Skeletal muscle tissue (tissue), 4 donors: ENCODE measurements around the gene KCNK2. TPM values are rescaled to one million over a fixed set of nuclear protein-coding genes. Genes with fewer than 3 reads are reported as not detected.

Source experiments
- H3K27ac ChIP-seq: one replicate; pipeline ENCODE4 v1.7.0; 2013; ENCODE audit warnings: mild to moderate bottlenecking, low read depth, low read length, inconsistent platforms
- H3K27me3 ChIP-seq, 3 donors: one replicate each; pipeline ENCODE4 v1.7.0; 2013; ENCODE audit warnings: low read length in 3 of 3; ENCODE audit not compliant: control insufficient read depth in 3 of 3, insufficient read depth in 3 of 3
- H3K36me3 ChIP-seq, 3 donors: one replicate each; pipeline ENCODE4 v1.7.0; 2013; ENCODE audit warnings: low read length in 3 of 3; ENCODE audit not compliant: control insufficient read depth in 3 of 3, insufficient read depth in 3 of 3
- H3K4me1 ChIP-seq, 3 donors: one replicate each; pipeline ENCODE4 v1.7.0; 2013; ENCODE audit warnings: low read length in 3 of 3, mild to moderate bottlenecking in 3 of 3; ENCODE audit not compliant: control insufficient read depth in 3 of 3, insufficient read depth in 3 of 3
- H3K4me3 ChIP-seq, 3 donors: one replicate each; pipeline ENCODE4 v1.7.0; 2013; ENCODE audit warnings: low read length in 3 of 3
- H3K9ac ChIP-seq, 3 donors: one replicate each; pipeline ENCODE4 v1.7.0; 2013; ENCODE audit warnings: low read length in 3 of 3, mild to moderate bottlenecking in 3 of 3, moderate library complexity in 2 of 3, low read depth in 1 of 3
- H3K9me3 ChIP-seq, 3 donors: one replicate each; pipeline ENCODE4 v1.7.0; 2013; ENCODE audit warnings: low read length in 3 of 3; ENCODE audit not compliant: control insufficient read depth in 3 of 3
- total RNA-seq: library from RNA; depleted of rRNA; stranded (reverse); fragments of >200 nt; gene quantifications from one replicate; pipeline ENCODE4 v1.2.3, GENCODE V29; 2014
- donor health status: Osteomylitis.

Gene KCNK2
- total RNA-seq, 1 donor from 2014 or later, result 2.6 TPM

DNA sequence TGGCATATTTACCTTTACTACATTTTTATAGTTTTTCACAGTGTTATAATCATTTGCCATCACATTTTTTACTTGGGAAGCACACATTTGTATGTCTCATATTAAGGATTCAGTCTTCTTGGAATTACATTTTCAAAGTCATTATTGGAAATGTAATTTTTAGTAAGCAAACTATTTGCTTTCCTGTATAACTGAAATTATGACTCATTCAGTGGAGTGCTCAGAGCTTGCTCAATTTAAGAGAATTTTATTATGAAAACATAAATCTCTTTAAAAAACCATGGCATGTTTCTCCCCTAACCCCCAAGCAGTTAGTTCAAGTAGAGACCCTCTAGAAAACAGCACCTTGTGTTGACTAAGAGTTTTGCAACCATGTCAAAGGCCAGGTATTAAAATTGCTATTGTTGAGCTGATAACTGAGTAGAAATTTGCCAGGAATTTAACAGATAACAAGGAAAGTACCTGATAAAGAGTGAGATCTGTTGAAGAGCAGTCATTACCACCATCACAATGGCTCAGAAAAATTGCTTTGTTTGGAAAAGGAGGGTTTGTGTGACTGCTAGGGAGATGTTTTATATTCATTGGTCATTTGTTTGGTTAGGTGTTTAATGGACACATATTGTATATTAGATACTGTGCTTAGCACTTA, 105.9 kb downstream of the KCNK2 start:
- H3K27me3 ChIP-seq, result no peaks in the 10 kb centered on the region
- no peak overlapping the region for H3K27ac ChIP-seq
- H3K36me3 ChIP-seq, result no peaks in the 10 kb centered on the region
- H3K9me3 ChIP-seq, result no peaks in the 10 kb centered on the region
- no peaks in the 10 kb centered on the region for H3K4me1 ChIP-seq
- H3K4me3 ChIP-seq, result no peak overlapping the region
- H3K9ac ChIP-seq, result no peak overlapping the region

DNA sequence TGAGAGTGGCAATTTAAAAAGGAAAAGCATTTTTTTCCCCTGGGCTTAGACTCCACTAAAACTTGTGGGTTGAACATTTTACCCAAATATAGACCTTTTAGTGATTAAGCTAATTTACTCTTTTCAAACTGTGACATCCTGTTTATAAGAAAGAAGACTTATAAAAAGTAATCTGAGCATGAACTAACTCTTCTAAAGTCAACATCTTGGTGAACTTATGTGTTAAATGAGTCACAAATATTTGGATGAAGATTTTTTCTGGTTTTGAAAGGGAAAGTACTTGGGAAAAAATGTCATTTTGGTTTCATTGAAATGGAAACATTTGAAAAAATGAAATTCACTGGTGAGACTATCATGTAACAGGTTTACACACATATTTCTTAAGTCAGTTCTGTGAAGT, 109.8 kb downstream of the KCNK2 start:
- H3K27ac ChIP-seq, result no peak overlapping the region
- H3K4me1 ChIP-seq, result no peaks in the 10 kb centered on the region
- H3K4me3 ChIP-seq, result no peak overlapping the region
- H3K9me3 ChIP-seq, result no peaks in the 10 kb centered on the region
- H3K27me3 ChIP-seq, result no peaks in the 10 kb centered on the region
- H3K36me3 ChIP-seq, result no peaks in the 10 kb centered on the region
- H3K9ac ChIP-seq, result no peak overlapping the region

DNA sequence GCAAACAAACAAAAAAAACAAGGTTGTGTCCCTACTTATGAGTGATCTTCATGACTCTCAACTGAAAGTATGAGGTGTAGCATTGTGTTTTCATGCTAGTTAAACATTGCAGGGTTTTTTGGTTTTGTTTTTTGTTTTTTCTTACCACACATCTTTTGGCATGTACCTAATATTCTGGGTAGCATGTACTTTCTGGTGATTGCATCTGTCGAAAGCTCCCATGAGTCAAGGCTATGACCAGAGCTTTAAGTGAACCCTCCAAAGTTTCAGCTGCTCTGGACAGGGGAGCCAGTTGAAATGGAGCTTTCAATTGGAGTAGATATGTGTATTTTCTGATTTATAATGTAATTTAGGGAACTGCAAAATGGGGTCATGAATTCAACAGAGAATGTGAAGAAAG, 115.5 kb downstream of the KCNK2 start:
- H3K9me3 ChIP-seq, result no peaks in the 10 kb centered on the region
- no peaks in the 10 kb centered on the region for H3K36me3 ChIP-seq
- no peak overlapping the region for H3K9ac ChIP-seq
- no peak overlapping the region for H3K27ac ChIP-seq
- no peaks in the 10 kb centered on the region for H3K4me1 ChIP-seq
- no peak overlapping the region for H3K4me3 ChIP-seq
- no peaks in the 10 kb centered on the region for H3K27me3 ChIP-seq

DNA sequence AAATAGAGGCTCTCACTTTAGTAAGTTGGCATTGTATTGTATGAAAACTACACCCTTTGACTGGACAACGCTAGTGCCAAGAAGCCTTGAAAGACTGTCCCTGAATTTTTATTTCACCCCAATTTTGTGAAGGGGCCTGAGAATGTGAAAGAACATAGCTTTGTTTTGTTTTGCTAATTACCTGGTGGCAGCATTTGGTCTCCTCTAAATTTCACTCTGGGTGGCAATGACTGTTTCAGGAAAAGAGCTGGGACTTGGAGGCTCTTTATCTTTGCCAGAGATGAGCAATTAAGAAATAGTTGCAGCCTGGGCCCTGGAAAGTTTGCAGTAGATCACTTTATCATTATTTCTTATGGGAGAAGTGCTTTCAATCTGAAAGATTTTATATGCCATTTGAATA, 117.6 kb downstream of the KCNK2 start:
- no peak overlapping the region for H3K9ac ChIP-seq
- no peak overlapping the region for H3K27ac ChIP-seq
- no peaks in the 10 kb centered on the region for H3K36me3 ChIP-seq
- H3K4me3 ChIP-seq, result no peak overlapping the region
- no peaks in the 10 kb centered on the region for H3K9me3 ChIP-seq
- H3K27me3 ChIP-seq, result no peaks in the 10 kb centered on the region
- no peaks in the 10 kb centered on the region for H3K4me1 ChIP-seq

DNA sequence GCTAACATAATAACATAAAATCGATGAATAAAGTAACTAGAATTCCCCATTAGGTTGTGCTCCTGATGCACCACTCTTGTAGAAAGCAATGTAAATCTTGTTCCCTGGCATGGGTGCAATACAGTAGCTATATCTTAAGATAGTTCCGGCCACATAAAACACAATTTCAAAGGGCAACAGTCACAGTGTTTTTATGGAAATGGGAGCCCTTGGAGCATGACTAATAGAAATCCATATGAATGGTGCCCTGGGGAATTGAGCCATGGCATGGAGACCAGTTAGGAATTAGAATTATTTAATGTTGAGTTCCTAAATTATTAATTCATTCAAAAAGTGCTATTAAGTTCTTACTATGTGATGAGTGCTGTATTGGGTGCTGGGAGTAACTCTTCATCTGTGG, 118.7 kb downstream of the KCNK2 start:
- Histone ChIP-seq H3K27me3 (no peaks in the 10 kb centered on the region), H3K4me1 (no peaks in the 10 kb centered on the region), H3K9ac (no peak overlapping the region), H3K36me3 (no peaks in the 10 kb centered on the region), H3K4me3 (no peak overlapping the region), H3K9me3 (no peaks in the 10 kb centered on the region), H3K27ac (no peak overlapping the region)

DNA sequence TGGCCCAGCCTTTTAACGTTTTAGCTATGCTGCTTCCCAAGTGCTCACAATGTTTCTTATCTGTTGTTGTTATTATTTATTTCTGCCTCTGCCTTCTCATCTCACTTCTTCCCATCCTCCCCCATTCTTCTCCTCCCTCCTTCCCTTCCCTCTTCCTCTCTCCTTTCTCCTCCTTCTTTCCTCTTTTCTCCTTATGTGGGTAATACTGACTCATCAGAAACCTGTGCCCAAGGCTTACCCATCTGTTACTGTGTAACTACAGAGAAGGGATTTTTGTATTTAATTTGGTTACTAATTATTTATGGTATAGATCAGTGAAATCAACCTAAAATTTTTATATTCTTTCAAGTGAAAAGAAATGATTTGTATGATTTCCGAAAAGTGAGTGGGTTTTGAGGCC, 120.3 kb downstream of the KCNK2 start:
- H3K27me3 ChIP-seq, result no peaks in the 10 kb centered on the region
- H3K4me1 ChIP-seq, result no peaks in the 10 kb centered on the region
- no peak overlapping the region for H3K27ac ChIP-seq
- H3K9ac ChIP-seq, result no peak overlapping the region
- H3K9me3 ChIP-seq, result no peaks in the 10 kb centered on the region
- no peak overlapping the region for H3K4me3 ChIP-seq
- no peaks in the 10 kb centered on the region for H3K36me3 ChIP-seq

DNA sequence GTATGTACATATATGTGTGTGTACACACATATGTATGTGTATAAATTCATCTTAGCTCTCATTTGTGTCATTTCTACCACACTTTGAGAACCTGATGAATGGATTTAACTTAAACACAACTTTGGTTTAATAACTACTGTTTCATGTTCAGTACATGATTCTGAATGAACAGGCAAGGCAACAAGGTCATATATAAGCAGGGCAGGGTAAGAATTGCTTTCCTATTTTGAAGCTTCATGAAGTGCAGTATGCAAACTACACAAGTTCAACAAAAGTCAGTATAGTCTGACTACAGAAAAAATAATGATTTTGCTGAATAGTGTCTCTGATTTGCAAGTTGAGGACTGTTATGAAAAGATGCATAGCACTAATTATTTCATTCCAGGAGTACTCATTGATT, 127.6 kb downstream of the KCNK2 start:
- Histone ChIP-seq H3K9me3 (no peaks in the 10 kb centered on the region), H3K9ac (no peak overlapping the region), H3K36me3 (no peaks in the 10 kb centered on the region), H3K4me1 (no peaks in the 10 kb centered on the region), H3K27ac (no peak overlapping the region), H3K27me3 (no peaks in the 10 kb centered on the region), H3K4me3 (no peak overlapping the region)

DNA sequence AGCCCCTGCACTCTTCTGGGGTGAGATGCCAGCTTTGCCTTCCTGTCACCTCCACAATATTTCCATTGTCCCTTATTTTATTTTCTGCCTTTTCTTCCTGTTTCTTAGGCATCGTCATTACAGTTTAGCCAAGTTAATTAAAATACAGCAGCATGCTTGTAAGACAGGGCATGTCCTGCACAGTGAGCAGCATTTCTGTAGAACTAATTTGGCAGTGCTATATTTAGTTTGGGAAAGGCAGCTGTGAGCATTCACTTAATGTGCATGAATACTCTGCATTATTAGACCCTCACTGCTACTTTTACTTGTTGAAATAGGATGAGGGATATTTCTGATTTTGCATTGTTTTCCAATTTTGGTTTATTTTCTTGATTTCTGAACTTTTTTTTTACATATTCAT, 133.3 kb downstream of the KCNK2 start:
- no peak overlapping the region for H3K4me3 ChIP-seq
- no peaks in the 10 kb centered on the region for H3K9me3 ChIP-seq
- no peak overlapping the region for H3K9ac ChIP-seq
- no peaks in the 10 kb centered on the region for H3K4me1 ChIP-seq
- no peaks in the 10 kb centered on the region for H3K36me3 ChIP-seq
- no peak overlapping the region for H3K27ac ChIP-seq
- no peaks in the 10 kb centered on the region for H3K27me3 ChIP-seq

DNA sequence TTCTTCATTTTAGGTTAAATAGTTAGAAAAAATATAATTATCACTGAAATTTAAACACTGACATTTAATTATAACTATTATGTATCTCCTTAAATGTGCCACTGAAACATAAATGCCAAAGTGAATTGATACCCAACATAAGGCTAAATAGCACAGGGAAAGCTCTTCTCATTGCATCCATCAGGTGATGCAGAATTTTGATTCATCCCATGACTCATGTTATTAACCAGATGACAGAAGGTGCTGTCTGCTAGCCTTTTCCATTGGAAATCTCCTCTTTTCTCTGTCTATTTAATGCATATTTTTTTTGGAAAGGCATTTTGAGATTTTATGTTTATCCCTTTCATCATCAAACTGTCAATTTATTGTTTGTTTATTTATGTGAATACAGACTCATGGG, 136.8 kb downstream of the KCNK2 start:
- Histone ChIP-seq H3K27me3 (no peaks in the 10 kb centered on the region), H3K4me3 (no peak overlapping the region), H3K4me1 (no peaks in the 10 kb centered on the region), H3K27ac (no peak overlapping the region), H3K9ac (no peak overlapping the region), H3K9me3 (no peaks in the 10 kb centered on the region), H3K36me3 (no peaks in the 10 kb centered on the region)

DNA sequence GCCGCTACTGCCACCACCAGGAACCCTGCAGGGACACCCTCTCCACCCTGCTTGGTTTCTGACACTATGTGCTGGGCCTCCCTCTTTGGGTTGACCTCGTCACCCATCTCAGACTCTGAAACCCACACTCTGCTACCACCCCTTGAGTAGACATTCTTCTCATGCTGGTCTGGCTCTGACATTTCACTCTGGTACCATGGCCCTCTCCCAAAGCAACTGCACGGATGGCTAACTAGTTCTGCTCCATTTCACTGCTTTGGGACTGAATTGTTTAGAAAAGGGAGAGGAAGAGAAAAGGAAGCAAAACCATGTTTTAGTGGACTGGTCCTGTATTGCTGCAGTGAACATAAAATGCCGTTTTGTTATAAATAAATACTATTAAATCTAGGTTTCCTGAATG, 137.8 kb downstream of the KCNK2 start:
- H3K36me3 ChIP-seq, result no peaks in the 10 kb centered on the region
- no peak overlapping the region for H3K27ac ChIP-seq
- H3K4me3 ChIP-seq, result no peak overlapping the region
- no peaks in the 10 kb centered on the region for H3K9me3 ChIP-seq
- no peaks in the 10 kb centered on the region for H3K4me1 ChIP-seq
- H3K27me3 ChIP-seq, result no peaks in the 10 kb centered on the region
- H3K9ac ChIP-seq, result no peak overlapping the region

DNA sequence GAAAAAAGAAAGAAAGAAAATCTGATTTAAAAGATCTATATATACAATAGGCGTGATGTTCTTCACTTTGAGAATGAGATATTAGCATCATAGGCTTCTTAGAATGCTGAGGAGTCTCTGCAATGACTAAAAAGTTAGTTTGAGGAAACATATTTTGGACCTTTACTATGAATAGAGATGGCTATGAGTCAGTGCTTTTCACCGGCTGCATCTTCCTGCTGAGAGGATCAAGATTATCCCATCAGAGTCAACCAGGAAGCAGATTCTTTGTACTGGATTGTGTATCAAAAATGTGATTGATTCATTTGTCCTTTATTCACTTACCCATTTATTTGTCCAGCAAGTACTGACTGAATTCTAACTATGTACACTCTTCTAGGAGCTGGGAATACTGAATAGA, 144.2 kb downstream of the KCNK2 start:
- Histone ChIP-seq H3K9me3 (no peaks in the 10 kb centered on the region), H3K27me3 (no peaks in the 10 kb centered on the region), H3K9ac (no peak overlapping the region), H3K4me3 (no peak overlapping the region), H3K36me3 (no peaks in the 10 kb centered on the region), H3K4me1 (no peaks in the 10 kb centered on the region), H3K27ac (no peak overlapping the region)
